Measurements from ENCODE around the gene APOA1. TPM values are rescaled to one million over a fixed set of nuclear protein-coding genes. Genes with fewer than 3 reads are reported as not detected.
"Not testable (repeated sequence)": the region's sequence is repeated elsewhere in the genome, so short reads cannot be mapped to it uniquely, and the experiment has no call there.

The APOA1 gene
- polyA plus RNA-seq, 1 donor: 1.8 TPM

DNA sequence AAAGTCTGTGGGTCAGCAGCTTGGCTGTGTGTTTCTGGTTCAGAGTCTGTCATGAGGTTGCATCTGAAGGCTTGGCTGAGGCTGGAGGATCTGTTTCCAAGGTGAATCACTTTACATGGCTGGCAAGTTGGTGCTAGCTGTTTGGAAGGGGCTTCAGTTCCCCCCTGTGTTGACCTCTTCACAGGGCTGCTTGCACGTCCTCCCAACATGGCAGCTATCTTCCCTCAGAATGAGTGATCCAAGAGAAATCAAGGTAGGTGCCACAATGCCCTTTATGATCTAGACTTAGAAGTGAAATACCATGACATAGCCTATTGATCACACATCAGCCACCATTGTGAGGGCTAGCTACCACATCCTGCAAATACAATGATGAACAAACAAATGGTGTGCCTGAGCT lies 24.3 kb downstream of the APOA1 start:
- DNase-seq: no peak

DNA sequence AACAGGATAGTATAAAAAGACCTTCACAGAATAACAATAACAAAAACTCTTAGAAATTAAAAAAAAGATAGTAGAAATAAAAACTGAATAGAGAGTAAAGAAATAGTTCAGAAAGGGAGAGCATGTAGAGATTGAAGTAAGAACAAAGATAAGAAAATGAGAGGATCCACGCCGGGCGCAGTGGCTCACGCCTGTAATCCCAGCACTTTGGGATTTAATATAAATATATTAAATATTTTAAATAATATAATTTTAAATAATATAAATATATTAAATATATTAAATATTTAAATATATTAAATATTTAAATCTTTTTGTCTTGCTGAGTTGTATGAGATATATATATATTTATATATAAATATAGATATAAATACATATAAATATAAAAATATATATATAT lies 25.3 kb downstream of the APOA1 start:
- DNase-seq: no peak

DNA sequence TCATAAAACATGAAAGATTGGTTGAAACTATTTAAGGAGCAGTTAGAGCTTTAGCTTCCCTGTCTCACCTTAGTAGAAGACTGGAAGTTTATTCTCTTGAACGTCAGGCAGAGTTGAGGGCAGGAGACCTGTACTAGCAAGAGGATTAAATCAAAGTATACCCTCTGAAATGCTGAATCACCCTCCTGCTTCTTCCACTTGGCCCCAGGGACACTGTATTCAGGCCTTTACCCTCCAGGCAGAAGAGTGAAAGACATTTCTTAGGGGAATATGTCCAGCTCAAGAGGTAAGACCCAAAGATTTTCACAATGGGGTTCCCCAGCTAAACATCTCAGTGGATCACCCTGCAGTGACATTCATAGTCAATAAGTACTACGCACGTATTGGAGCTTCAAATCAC lies 26.2 kb downstream of the APOA1 start:
- DNase-seq: no peak

DNA sequence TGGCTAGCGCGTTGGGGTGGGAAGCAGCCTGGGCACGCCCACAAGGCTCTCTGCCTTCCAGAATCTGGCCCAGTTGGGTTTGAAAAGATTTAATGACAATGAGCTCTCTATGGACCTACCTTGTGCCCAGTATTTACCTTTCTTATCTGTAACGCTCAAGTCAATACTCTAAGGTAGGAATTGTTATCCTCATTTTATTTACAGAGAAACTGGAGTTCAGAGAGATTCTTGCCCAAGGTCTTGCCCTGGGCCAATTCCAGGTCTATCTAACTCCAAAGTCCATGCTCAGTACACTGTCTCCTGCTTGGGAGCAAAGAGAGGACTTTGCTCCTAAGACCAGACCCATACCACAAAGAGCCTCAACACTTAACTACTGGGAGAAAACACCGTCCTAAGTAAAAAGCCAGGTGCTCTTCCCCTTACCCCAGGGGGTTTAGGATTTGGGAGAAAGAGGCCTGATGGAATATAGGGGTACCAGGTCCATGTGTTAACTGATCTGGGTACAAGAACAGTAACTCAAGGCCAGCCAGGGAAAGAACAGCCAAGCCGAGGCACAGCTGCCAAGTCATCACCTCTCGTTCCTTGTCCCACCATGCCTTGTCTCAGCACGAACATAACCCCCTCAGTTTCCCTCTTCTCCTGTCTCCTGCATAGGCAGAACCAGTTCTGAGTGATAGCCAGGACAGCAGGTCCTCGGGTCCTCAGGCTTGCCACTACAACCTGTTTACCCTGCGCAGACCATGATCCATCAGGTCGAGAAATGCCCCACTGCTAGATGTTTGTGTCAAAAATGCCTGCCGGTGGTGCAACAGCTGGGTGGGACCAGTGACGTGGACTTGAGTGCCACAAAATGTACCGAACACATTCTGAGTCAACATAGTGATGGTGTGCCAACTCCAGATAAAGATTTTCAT lies 28.9 kb downstream of the APOA1 start:
- no peak for DNase-seq

DNA sequence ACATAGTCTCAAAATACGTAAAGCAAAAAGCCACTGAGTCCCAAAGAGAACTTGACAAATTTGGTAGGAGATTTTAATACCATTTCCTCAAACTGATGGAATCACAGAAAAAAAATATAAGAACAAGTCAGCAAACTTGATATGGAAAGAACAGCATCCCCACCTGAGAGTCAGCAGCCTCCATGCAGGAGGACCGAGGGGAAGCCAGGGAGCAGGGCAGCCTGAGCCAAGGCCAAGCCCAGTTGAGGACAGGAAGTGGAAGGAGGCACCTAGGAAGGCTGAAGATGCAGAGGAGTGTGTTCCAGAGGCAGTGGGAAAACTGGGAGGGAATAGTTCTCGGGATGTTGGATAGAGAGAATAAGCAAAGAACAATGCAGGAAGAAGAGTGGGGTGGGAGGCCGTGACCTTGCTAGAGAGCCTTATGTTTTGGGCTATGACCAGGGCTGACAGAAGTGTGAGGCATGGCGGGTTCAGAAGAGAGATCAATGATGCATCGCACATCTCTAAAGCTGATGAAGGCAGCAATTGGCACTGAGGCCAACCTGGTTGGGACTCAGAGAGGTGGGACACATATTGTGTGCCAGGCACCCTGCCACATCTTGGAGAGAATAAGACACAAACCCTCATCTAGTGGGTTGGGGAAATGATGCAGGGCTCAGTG lies 29.7 kb downstream of the APOA1 start:
- DNase-seq: no peak

DNA sequence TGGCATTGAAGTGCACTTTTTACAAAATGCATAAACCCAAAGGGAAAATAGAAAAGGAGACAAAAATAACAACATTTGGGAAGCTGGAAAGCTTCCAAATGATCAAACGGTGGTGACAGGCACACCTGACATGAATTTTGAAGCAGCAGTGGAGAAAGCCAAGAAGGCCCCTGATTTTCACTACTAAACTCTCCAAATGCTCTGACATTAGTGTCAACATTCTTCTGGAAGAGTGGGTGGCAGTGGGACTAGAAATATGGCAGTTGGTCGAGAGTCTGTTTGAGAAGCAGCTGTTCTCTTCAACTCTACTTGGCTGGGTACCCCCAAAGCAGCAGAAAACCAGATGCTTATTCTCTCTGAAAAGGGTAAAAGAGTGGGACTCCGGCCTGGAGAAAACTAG lies 33.4 kb downstream of the APOA1 start:
- no peak for DNase-seq

DNA sequence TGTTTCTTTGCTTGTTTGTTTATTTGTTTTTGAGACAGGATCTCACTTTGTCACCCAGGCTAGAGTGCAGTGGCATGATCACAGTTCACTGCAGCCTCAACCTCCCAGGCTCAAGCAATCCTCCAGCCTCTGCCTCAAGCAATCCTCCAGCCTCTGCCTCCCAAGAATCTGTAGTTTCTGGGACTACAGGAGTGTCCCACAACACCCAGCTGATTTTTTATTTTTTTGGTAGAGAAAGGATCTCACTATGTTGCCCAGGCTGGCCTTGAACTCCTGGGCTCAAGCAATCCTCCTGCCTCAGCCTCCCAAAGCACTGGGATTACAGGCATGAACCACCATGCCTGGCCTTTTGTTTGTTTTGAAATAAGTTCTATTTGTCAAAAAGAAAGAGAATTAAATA lies 35.8 kb downstream of the APOA1 start:
- not testable (repeated sequence) for DNase-seq

DNA sequence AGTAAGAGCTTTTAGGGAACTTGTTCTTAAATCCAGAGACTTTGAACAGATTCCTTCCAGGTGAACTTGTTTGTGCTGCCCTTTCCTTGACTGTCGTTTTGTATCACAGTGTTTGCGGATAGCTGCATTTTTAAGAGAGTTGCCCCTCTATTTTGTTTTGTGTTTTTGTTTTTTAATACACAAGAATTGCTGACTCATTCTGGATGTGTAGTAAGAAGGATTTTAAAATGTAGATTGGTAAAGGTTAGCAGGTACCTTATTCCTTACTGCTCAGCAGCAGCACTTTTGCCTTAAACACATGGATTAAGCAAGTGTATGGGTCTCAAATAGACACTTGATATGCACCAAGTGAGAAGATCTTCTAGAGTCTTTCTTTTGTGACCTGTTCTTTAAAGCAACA lies 36.8 kb downstream of the APOA1 start:
- DNase-seq: no peak

DNA sequence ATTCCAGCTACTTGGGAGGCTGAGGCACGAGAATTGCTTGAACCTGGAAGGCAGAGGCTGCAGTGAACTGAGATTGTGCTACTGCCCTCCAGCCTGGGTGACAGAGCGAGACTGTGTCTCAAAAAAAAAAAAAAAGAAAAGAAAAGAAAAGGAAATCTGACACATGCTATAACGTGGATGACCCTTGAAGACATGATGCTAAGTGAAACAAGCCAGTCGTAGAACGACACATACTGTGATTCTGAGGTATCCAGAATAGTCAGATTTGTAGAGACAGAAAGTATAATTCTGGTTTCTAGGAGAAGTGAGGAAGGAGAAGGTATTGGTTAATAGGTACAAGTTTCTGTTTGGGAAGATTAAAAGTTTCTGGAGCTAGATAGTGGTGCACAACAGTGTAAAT lies 39.1 kb downstream of the APOA1 start:
- no peak for DNase-seq

DNA sequence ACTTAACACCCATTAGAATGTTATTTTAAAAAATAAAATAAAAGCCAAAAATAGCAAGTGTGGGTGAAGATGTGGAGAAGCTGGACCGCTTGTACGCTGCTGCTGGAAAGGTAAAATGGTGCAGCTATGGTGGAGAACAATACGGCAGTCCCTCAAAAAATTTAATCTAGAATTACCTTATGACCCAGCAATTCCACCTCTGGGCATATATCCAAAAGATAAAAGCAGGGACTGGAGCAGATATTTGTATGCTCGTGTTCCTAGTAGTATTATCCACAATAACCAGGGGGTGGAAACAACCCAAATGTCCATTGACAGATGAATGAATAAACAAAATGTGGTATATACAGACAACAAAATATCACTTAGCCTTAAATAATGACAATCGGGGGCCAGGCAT lies 39.6 kb downstream of the APOA1 start:
- no peak for DNase-seq

DNA sequence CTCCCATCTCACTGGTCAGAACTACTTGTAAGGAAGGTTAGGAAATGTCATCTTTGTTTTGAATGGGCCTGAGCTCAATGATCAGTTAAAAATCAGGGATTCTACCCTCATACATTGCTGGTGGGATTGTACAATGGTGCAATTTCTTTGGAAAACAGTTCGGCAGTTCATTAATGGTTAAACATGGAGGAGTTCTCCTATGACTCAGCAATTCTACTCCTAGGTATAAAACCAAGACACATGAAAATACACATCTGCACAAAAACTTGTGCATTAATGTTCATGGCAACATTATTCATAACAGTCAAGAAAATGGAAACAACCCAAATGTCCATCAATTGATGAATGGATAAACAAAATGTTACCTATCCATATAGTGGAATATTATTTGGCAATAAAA lies 40.9 kb downstream of the APOA1 start:
- DNase-seq: no peak

DNA sequence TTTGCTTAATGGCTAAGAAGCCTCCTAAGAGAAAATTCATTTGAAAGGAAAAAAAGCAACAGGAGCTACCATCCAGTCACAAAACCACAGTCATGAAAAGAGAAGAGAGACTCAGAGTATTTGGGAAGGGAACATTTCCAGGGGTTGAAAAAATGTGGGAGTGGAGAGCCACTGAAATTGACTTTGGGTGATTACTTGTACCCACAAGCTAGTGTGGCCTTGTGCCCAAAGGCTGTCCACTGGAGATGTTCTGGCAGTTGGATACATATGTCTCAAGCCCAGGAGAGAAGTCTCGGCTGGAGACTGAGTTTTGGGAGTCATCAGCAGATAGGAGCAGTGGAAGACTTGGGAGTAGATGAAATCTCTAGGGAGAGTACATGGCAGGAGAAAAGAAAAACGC lies 42.6 kb downstream of the APOA1 start:
- no peak for DNase-seq

DNA sequence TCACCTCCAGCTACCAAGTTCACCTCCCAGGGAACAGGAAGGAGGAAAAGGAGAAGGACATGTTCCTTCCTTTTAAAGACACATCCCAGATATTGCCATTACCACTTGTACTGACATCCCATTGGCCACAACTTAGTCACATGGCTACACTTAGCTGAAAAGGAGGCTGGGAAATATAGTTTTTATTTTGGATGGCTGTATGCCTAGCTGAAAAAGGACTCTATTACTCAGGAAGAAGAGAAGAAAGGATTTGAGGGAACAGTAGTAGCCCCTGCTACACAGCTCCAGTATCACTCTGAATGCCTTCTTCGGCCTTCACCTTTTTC lies 43.7 kb downstream of the APOA1 start:
- no peak for DNase-seq

DNA sequence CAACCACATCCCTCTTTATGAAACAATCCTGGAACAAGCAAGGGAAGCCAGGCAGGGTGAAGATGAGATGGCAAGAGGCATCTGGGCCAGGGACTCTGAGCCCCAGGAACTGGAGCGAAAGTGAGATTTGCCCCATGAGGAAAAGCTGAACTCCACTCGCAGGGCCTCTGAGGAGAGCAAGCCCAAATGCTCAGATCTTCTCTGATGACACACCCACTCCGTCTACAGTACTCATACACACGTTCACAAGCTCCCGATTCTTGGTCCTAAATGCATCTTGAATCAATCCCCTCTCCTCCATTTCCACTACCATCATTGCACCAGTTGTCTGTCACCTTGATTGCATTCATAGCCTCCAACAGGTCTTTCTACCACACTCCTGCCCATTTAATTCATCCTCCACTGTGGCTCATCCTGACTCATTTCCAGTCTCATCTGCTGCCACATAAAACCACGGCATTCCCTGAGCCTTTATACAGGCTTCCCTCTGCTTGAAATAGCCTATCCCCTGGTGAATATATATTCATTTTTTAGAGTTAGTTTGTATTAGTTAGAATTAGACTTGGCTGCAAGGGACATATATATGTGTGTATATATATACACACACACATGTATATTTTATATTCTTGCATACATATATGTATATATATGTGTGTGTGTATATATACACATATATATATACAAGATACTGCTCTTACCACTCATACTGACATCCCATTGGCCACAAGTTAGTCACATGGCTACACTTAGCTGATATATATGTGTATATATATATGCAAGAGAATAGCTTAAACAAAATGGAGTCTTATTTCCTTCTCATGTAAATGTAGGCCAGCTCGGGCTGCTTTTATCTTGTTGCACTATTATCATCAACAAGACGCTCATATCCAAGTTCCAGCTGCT lies 44.3 kb downstream of the APOA1 start:
- no peak for DNase-seq

DNA sequence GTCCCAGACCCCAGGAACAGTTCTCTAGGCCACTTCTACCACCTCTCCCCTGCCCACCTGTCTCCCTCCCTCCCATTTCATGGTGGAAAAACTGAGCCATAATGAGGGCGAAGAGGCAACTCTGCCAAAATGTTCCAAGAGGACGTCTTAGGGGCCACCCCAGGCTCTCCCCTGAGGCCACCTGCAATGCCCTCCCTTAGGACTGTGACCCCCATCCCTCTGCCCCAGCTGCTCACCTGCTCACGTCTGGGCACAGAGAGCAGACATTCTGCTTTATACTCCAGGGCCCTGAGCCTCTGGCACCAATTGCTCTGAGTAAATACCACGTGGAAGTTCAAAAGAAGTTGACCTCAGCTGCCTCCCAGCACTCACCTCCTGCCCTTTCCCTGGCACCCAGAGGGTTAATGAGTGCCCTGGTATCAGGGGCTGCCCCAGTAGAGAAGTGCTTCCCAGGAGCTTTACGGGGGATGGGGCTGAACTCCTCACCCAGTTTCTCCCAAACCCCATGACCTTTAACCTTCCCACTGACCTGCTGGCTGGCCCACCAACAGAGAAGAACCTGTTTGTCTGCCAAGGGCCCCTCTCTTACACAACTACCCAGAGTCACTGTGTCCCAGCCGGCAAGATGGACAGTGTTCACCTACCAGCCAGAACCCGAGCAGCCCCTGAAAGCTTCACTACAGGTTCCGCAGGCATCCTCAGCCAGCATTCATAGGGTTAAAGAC lies 45.1 kb downstream of the APOA1 start:
- DNase-seq: no peak

DNA sequence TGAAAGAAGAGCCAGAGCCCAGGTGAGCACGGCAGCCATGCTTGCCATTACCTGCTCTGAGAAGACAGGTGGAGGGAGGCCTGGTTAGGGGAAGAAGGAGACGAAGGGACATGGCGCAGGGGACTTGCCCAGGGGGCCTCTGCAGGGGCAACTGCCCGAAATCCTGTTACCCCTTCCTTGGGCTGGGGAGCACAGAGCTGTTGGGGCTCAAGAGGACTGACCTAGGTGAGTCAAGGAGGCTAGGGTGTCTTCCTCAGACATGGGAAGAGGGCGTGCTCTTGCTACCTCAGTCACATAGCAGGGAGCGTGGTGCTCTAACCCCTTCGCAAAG lies 45.6 kb downstream of the APOA1 start, which contains the start of gene APOA5:
Gene APOA5 (minus strand): TSS at position 67 of the 331 bp plus-strand sequence. CDS start 19 bp downstream, at position 48.
- no peak for DNase-seq

DNA sequence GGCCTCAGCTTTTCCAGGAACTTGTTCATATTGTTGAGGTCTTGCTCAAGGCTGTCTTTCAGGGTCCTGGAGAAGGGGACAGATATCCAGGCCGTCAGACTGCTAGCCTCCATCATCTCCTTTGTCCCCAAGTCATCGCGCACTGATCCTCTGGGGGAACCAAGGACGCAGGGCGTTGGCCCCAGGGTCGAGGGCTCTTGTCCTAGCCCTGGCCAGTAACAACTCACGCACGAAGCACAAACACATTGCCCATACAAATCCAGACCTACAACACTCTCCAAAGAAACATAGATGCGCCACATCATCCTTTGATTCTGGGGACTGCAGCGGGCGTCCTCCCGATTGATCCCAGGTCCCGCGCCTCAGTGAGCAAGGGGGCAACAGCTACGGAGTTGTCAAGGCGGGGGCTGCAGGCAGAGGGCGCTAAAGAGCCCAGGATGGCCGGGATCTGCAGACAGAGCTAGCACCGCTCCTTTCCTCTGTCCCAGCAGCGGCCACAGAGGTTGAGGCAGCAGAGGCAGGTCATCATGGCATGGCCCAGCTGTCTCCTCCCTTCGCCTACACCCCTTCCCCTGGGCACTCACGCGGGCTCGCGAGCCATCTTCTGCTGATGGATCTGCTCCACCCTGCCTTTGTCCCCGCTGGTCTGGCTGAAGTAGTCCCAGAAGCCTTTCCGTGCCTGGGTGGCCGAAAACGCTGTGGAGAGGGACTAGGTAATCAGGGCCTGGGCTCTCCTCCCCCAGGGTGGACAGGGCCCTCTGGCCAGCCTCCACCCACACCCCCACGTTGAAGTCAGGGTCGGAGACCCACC lies 46.2 kb downstream of the APOA1 start:
- peak; percentile 55 for DNase-seq

DNA sequence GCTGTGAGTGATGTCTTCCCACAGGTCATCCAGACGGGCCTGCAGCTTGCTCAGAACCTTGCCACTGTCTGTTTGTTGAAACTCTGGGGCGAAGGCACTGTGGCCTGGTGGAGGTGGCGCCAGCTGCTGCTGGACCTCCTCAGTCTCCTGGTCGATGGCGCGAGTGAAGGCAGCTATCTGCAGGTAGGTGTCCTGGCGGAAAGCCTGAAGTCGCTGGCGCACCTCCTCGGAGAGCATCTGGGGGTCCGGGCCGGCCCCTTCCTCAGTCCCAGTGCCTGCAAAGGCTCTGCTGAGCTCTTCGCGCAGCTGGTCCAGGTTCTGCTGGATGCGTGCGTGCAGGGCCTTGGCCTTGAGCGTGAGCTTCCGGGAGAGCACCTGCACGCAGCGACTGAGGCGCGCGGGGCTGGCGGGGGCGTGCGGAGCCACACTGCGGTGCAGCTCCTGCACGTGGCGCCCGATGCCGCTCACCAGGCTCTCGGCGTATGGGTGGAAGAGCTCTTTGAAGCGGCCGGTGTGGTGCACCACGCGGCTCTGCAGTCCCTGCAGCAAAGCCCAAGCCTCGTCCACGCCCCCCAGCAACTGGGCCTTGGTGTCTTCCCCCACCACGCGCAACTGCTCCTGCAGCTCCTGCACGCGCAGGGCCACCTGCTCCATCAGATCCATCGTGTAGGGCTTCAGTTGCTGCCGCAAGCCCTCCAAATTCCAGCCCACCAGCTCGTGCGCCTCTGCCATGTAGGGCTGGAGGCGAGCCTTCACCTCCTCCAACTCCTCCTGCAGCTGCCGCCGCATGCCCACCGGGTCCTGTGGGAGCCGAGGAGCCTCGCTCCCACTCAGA lies 47.0 kb downstream of the APOA1 start:
- no peak for DNase-seq

DNA sequence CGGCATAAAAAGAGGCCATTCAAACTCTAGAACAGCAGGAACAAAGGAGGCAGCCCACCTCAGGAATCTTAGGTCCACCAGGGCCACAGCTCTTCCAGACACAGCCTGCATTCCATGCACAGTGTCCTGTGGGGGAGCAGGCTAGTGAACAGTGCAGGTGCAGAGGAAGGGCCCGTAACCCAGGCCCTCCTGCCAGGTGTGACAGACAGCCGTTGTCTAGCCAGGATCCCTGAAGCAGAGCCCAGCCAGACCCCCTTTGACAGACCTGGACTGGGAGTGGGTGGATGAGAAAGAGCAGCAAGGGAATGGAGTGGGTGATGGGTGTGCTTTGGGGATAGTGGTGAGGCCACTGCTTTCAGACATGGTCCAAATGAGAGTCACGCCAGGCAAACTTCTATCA lies 48.4 kb downstream of the APOA1 start:
- no peak for DNase-seq

DNA sequence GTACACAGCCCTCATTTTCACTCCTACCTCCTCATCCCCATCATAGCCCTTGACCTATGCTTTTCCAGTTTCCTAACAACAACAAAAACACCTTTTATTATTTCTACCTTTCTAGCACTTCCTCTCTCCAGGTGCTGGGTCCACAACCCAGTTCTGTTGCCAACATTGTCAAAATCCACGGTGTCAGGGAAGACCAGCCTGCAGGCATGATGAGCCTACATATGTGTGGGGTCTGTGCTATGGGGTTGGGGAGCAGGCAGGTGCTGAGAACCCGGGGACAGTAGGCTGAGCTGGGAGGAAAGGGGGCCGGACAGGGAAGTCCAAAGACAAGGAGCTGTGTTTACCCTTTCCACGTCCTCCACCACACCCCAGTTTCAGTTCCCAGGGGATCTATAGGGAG lies 48.9 kb downstream of the APOA1 start:
- DNase-seq: no peak

All from hindlimb muscle (tissue), 1 donor.